ENCODE results near the gene TMF1.

The TMF1 gene

DNA sequence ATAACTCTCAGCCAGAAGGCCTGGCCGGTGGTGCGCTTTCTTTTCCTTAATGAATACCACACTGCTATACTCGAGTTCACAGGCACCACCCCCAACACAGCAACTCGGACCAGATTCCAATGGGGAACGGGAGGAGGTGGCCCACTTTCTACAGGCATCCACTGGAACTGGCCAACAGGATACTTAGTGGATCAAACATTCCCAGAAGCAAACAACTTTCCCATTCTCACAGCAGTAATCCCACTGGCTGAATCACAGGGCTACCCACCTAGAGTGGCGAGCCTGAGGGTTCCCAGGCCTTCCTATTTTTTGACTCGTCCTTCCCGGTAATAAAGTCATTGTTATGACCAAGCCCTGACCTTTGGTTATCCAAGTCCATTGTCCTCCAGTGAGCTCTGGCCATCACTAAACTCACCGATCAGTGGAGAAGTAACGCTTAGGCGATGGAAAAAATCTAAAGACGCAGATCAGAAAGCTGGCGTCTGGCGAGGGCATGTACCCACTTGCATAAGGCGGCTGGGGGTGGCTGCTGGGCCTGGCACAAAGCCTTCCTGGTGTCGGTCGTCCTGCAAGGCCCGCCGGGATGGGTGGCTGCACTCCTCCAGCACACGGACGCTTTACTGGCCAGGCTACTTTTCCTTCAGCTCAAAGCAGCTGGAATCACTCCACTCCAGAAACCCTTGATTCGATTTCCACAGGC, 39.9 kb downstream of the TMF1 start:
- no peak for DNase-seq

DNA sequence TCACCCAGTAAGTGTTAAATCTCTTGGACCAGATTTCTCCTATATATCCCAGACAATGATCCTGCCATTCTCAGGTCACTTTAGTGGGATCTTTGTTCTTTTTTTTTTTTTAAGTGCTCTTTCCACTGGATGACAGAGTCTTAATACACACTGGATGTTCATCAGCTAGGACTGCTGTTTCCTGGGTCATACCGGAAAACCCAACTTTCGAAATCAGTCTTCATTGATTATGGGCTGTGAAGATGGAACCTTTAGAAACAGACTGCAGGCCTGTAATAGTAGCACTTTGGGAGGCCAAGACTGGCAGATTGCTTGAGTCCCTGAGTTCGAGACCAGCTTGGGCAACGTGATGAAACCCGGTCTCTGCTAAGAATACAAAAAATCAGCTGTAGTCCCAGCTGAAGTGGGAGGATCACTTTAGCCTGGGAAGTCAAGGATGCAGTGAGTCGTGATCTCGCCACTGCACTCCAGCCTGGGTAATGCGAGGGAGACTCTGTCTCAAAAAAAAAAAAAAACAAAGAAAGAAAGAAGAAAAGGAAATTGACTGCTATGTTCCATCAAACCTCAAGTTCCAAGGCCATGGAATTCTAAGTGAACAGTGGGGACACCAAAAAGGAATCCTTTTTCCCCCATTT, 40.9 kb downstream of the TMF1 start:
- no peak for DNase-seq

GRCh38 chr3:69009559-69010410, 42.3 kb downstream of the TMF1 start:
- no peak for DNase-seq

GRCh38 chr3:69008980-69009379, 43.2 kb downstream of the TMF1 start:
- no peak for DNase-seq

DNA sequence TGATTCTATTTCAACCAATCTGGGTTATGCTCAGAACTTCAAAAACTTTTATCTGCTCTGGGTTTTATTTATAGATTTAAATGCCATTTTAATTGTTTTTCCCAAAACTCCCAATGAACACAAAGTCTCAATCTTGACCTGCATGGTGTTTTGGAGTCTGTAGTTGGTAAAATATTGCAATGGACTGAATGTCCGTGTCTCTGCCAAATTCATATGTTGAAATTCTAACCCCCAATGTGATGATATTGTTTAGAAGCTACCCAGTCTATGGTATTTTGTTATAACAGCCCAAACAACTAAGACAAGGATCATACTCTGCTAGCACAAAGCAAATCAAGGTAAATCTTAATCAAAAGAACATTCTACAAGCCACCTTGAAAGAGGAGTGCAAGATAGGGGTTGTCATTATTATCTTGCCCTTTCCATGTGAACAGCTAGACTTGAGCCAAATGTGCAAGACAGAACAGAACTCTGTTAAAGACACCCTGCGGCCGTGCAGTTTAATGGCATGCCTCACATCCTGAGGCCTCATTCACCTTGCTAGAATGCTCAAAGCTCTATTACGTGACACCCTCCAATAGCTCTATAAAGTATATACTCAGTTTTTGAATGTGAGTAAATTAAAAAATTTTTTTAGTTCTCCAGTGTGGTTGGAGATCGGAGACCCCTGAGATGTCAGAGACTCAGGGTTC, 46.2 kb downstream of the TMF1 start:
- DNase-seq: no peak

DNA sequence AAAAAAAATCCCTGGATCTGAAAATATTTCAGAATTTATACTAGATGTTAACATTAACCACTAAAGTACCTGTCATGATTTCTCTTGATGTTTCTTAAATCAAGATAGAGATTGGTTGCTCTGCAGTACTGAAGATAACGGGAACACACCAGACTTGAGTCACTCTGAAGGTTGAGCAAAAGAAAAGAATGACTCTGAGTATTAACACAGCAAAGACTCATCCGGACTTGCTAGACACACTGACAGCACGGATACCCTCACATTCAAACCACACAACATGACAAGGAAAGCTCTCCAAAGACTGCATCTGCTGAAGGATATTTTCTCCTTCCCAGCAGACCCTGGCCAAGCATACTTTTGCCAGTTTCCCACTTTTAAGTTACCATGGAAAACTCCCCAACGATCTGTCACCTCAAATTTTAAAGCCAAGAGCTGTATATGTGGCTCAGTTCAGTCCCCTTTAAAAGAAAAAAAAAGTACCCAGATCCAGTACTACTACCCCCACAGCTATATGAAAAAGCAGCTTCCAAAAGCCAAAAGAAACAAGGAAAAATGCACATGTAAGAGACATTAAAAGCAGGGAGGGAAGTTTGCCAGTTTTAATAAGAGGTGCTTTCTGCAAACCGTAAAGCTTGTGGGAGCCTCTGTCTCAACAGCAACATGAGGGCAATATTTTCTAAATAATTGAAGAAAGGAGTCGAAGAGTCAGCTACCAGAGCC, 46.9 kb downstream of the TMF1 start:
- no peak for DNase-seq

GRCh38 chr3:69004138-69004537, 48.0 kb downstream of the TMF1 start:
- DNase-seq: no peak

DNA sequence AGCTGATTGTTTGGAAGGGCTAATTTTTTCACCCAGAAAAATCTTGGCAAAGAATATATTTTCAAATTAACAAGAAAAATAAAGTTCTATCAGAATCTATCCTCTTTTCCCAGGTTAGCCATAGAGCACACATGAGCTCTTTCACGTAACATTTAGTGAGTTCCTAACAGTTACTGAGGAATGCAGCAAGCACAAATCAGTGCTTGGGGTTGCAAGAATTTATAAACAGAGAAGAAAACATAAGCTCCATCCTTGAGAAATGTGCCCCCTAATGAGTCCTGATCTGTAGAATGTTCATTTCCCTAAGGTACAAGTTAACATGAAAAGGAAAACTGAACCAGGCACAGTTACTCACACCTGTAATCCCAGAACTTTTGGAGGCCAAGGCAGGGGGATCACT, 52.5 kb downstream of the TMF1 start:
- no peak for DNase-seq

GRCh38 chr3:68999158-68999557, 53.0 kb downstream of the TMF1 start:
- no peak for DNase-seq

DNA sequence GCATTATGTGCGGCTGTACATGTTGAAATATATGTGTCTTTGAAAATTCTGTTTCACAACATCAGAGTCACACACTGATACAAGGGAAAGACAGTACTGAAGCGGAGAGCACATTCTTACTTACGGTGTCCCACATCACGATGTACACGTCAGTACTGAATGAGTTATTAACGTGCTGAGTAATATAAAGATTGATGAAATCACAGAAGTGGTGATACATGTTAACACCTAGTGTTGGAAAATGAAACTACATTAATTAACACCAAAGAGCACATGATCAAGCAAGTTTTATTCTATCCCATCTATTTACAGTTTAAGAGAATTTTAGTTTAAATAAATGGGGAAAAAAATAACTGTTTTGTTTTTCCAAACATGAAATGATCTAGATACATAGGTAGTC, 54.2 kb downstream of the TMF1 start:
- no peak for DNase-seq

- DNase-seq: no peak
These were observed 55.7 kb downstream of the TMF1 start for GRCh38 chr3:68996356-68996995.

GRCh38 chr3:68988740-68989139, 63.4 kb downstream of the TMF1 start:
- DNase-seq: no peak

GRCh38 chr3:68987322-68987721, 64.8 kb downstream of the TMF1 start:
- DNase-seq: no peak

DNA sequence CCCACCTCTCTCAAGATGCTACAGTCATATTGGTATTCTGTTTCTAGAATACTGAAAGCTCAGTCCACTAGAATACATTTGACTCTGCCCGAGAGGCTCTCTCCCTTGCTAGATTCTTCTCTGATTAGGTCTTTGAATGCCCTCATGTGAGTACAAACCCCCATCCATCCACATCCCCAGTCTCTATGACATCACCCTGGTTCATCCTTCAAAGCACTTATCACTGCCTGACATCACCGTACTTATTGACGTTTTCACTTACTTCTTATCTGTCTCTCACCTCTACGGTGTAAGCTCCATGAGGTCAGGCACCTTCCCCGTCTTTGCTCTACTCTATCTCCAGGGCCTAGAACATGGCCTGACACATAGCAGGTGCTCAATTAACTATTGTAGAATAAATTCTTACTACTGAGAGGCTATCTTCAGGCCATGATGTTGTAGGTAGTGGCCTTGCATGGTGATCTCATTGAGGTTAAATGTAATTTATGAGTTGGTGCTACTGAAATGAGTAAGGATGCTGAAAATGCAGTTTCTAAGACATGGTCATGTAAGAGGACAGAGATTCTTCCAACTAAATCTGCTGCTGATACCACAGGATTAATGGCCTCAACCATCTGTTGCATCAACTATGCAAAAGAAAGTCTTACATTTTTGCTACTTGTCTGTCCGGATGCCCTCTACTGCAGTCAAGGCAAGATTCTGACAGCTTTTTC, 65.5 kb downstream of the TMF1 start:
- no peak for DNase-seq

- no peak for DNase-seq
These were observed 66.9 kb downstream of the TMF1 start for GRCh38 chr3:68985146-68985790.

DNA sequence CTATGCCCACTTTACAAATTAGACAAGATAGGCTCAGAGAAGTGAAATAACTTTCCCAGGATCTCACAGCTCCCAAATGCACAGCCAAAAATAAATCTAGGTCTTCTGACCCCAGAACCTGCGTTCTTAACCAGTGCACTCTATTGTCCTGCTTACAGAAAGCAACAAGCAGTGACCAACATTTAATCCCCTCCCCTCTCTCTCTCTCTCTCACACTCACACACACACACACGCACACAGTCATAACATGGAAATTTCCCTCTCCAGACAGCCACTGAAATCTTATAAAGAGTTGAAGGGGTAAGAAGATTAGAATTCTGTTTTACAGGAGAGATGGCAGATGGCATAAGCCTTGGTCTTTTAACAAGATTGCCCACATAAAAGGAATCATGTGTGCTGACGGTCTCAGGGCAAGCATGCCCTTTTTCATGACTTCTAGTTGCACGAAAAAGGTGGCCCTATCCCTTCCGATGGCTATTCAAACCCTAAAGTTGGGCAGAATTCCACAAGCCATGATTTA, 68.1 kb downstream of the TMF1 start:
- no peak for DNase-seq

- no peak for DNase-seq
These were observed 74.5 kb downstream of the TMF1 start for GRCh38 chr3:68977486-68978167.

GRCh38 chr3:68974711-68975110, 77.4 kb downstream of the TMF1 start:
- no peak for DNase-seq

DNA sequence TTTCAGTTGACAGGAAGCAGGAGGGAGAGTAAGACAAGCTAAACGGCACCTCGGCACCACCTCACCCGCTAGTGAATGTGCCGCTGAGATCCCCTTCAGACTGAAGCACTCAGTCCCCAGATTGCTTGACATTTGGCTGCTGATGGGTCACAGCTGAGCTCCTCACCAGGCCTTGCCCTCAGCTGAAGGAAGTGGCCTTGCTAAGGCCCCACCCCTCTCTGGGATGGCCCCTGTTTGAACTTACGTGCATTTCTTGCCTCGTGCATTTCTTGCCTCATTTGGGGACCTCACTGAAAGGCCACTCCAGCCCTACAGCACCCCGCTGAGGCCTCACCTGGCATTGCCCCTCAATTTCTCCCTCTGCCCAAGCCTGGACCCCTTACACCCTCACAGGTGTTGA, 78.5 kb downstream of the TMF1 start:
- no peak for DNase-seq

DNA sequence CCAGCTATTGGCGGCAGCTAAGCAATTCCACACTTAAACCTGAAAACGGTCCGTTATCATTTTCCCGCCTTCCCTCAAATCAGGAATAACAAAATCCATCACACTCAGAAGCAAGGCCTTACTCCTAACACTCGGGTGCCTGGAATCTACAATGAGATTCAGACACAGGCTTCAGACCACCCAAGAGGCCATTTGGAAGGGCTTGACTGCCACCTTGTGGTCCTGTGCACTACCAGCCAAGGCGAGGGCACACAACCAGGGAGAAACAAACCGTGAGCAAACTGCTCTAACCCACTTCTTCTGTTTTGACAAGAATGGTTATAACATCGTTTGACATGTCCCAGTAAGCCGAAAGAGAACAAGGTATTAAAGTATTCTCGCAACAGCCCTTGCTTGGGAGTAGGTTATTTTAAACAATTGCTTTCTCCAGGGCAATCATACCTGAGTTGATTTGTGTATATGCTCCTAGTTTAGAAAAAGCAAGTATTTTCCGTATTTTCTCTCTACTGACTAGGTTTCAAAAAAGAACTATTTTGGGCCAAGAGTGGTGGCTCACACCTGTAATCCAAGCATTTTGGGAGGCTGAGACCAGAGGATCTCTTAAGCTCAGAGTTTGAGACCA, 79.7 kb downstream of the TMF1 start:
- DNase-seq: no peak

All from NCI-H2171 (cell line).